GM21423 (cell line): ENCODE data around the gene ITPRID1.
"Not testable (repeated sequence)": the region's sequence is repeated elsewhere in the genome, so short reads cannot be mapped to it uniquely, and the experiment has no call there.

ENCODE experiments used
- ATAC-seq: cut with Tn5 transposase; IDR thresholded peaks from one replicate; pipeline ENCODE4 v1.9.1; 2021; ENCODE audit warnings: mild to moderate bottlenecking, moderate library complexity; ENCODE audit not compliant: unreplicated experiment

Gene ITPRID1

DNA sequence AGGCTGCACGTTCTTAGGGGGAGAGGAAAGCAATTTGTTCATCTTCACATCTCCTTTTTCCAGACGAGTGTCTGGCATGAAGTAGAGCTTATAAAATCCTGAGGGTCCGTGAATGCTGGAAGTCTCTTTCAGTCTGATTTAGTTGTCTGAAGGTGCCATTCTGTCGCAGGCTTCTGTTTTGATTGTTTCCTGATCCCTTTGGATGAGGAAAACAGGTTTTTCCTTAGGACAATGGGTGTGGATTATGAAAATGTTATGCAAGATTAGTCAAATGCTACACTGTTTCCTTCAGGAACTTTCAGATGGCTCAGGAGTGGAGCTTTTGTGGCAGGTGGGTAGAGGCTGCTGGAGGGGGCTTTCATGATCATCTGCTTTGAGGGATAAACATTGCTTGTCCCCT, at the start of gene ITPRID1:
Gene ITPRID1 (plus strand): TSS at position 301 of the 400 bp plus-strand sequence. CDS start 38,935 bp downstream, outside the sequence.
- ATAC-seq: no peak

DNA sequence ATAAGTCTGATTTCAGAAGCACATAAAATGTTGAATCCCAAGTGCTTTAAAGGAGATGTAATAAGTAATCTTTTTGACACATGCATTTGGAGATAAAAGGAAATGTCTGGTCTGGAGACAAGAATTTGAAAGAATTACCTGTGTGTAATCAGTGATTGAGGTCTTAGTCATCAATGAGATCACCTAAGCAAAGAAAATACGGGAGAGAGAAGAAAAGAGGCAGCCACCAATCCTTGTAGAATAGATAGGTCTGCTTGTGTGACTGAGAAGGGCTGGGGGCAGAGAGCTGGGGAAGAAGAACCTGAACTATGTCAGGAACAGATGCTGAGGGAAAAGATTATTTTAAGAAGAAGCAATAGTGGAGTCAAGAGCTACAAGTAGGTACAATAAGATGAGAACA, 49.3 kb upstream of the ITPRID1 start:
- ATAC-seq: no peak

DNA sequence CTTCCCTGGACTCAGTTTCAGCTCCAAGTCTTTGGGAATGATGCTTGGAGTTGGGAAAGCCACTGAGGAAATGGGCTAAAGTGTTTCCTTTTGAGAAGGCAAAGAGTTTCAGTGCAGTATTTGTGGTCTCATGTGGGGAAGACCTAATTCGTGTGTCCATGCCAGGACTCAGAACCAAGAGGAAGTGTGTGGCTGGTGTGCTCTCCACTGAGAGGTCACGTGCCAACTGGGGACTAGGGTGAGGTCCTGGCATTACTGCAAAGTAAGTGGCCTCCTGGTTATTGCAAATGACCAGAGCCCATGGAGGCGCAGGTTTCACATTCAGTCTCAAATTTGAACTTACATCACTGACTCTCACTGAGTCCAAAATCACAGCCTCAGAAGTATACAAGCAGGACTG, 48.6 kb upstream of the ITPRID1 start:
- no peak for ATAC-seq

DNA sequence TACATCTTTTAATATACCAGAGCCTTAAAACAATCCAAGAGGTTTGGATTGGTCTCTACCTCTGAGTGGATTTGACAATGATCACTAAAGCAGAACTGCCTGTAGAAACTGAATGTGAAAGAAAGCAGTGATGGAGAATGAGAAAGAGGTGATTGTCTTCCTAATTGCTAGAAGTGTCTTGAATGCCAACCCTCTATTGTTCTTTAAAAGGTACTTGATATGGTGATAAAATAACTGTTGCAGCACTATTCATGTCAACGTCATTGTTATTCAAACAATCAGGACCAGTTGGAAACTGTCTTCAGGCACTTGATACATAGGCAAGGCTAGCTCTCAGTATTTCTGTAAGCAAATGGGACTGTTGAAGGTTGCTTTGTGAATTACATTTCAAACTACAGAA, 47.9 kb upstream of the ITPRID1 start:
- ATAC-seq: no peak

DNA sequence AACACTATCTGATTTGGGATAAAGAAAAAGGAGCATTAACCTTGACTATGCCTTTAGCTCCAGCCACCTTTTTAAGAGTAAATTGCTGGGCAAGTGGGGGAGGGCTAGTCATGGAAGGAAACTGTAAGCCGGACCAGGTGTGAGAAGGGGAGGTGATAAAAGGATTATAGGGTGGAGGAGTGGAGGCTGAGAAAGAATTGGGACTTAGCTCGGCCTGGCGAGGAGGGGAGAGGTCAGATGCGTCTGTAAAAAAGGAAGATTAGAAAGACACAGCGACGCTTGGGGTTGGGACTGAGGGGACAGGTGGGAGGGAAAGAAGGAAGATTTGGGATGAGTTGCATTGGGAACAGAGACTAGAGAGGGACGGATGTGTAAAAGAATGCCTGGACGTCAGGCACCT, 43.0 kb upstream of the ITPRID1 start:
- ATAC-seq: not testable (repeated sequence)

DNA sequence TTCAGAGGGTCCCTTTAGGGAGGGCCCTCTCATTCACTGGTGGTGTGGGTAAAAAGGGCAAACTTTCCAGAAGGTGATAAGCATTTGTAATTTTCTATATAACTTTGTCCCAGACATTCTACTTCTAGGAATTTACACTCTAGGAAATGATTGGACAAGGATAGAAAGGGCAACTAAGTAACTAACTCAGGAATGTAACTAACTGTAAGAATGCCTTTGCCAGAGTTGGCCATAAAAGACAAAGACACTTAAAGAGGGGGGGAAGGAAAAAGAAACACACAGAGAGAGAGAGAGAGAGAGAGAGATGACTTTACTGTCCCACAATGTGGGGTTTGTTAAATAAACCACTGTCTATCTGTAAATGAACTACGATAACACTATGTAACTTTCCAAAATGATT, 38.5 kb upstream of the ITPRID1 start:
- no peak for ATAC-seq

DNA sequence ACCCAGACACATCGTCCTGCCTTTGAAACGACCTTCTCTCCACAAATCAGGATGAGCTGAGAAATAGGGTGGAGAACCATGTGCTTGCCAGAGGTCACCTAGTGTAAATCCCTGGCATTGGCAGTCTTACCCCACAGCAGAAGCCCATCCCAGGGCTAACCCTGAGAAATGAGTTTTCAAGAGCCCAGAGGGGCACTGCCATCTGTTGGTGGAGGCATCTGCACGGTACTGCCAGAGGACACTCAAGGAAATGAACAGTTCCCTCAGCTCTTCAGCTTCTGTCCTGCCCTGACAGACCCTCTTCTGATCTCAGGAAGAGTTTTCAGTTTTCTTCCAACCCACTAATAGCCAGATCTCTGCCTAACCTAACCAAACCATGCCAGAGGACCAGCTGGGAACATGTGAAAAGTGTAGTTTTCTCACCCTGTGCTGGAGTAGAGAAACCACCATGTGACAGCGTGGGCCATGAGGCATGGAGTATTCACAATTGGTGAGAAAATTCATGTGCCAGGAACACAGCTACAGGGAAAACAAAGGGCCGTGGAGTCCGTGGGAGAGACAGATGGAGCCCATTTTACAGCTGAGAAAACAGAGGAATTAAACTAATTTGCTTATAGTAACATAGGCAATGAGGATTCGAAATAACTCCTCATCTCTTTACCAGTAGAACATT, 37.7 kb upstream of the ITPRID1 start:
- no peak for ATAC-seq

DNA sequence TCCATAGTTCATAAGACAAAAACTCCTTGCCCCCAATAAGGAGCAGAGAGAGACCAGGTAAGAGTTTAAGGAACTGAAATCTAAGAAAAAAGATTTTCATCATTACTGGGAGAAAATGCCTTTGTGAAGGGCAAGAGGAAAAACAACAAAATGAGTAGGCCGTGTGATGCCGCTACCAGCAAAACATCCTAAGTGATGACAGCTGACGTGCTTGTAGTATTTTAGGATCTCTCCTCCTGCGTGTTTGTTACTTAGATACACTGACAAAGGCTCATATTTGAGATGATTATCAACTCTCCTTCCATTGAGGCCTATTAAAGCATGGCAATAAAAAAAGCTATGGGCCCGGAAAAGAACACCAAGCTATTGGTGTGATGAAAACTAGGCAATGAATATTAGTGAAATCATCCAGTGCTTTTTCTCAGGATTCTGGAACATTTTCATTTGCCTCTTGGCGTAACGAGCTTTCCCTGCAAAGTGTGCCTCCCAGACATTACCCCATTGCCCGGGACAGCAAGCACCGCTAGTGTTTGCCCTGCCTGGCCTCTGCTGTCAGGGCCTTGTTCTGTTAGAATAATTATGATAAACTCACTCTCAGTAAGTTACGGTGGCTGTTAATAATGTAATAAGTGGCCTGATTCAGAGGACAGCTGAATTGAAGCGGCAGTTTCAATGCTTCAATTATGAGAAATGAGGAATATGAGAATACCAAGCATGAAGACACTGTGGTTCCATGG, 36.8 kb upstream of the ITPRID1 start:
- ATAC-seq: no peak

DNA sequence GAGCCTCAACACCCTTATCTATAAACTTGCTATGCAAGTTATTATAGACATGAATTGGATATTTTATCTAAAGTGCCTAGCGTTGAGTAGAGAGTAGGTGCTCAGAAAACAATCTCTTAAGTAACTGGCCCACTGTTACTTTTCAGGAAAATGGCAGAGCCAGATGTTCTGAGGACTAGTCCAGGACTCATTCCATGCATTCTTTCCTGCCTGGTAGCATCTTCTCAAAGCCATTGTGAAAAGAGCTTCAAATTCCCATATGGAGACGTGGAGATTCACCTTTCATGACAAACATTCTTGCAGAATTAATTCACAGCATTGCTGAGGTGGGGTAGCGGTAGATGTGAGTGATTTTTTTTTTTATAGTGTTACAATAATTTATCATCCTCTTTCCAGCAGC, 35.9 kb upstream of the ITPRID1 start:
- no peak for ATAC-seq

DNA sequence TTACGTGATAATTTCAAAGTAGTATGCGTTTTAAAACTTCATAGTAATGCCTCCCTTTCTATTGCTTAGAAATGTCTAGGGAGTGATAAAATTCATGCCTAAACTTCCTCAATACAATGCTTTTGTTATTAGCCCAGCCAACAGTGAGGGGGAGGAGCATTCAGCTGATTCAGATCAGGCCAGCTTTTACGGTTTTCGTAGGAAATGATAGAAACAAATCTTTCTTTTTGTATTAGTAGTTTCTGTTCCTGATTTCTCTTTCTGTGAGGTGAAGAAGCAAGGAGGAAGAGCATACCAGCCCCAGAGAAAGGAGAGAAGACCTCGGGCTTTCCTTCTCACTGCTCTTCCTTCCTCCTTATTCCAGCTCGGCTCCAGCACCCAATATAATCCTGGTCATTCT, 35.2 kb upstream of the ITPRID1 start:
- ATAC-seq: peak; percentile 75

DNA sequence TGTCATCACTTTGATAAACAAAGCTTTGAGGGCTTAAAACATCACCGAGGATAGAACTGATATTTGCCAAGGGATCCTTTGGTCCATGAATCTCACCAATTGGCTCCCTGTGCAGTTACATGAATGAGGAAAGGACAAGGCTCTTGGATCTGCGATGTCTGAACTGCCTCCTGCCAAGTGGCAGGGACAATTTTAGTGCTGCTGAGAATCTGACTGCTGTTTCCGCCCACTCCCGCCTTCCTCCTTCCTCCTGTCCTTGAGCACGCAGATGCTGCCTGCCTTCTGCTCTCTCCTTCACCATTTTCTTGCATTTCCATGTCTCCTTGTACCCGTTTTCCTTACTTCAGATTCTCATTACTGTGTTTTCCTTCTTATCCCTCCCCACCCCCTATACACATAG, 26.8 kb upstream of the ITPRID1 start:
- no peak for ATAC-seq

DNA sequence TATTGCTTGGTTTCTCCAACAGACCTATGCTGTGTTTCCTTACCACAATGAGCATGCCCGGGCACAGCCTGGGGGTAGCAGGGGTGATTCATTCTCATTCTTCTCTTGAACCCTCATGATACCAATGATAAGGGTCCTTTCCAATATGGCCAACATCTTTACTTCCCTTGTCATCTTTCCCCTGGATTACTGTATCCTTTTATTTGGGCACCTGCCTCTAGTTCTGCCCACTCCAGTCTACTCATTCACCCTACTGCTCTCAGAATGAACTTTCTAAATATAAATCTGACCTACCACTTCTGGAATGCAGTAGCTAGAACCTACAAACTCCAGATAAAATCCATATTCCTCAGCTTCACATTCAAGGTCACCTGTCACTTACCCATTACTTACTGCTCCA, 26.4 kb upstream of the ITPRID1 start:
- ATAC-seq: no peak

DNA sequence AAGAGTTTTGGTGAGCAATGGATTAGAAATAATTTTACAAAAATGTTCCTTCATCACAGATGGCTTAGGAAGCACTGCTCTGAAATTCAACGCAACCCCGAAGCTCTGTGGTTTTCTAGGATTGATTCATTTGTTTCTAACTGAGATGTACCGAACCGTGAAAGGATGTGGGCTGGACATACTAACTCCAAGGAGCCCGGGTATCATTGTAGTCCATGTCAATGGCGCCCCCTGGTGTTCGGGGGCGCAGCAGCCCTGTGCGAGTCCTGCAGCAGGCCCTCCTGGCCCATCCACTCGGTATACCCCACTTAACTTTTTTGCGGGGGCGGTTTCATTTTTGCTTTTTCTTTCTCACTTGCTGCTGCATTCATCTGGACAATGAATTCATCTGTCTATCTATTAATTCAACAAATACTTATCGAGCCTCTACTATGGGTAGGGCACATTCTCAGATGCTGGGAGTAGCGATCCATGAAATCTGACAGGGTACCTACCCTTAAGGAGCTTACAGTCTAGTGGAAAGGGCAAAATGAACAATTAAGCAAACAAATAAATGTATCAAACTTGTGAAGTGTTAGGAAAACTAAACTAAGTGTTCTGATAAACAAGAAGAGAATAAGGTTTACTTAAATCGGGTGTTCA, 25.2 kb upstream of the ITPRID1 start:
- ATAC-seq: peak; percentile 95

DNA sequence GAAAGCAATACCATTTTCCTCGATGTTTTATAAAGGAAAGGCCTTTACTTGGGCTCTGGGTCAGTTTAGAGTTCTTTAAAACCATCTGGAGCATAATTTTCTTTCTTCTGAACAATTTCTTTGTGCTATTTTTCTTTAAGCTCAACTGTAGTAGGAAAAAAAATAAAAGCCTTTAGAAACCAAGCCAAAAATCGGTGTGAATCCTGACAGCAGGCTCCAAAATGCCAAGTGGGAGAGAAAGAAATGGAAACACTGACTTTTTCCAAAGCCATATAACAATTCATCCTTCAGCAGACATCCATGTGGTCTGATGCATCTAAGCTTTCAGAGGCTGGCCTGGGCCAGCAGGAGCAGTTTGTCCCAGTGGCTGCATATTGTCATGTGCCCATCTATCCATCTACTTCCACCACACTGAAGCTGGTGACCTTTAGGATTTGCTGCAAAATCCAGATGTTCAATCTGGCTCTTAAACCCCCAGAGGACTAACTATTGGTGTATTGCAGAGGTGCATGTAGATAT, 23.0 kb upstream of the ITPRID1 start:
- no peak for ATAC-seq

DNA sequence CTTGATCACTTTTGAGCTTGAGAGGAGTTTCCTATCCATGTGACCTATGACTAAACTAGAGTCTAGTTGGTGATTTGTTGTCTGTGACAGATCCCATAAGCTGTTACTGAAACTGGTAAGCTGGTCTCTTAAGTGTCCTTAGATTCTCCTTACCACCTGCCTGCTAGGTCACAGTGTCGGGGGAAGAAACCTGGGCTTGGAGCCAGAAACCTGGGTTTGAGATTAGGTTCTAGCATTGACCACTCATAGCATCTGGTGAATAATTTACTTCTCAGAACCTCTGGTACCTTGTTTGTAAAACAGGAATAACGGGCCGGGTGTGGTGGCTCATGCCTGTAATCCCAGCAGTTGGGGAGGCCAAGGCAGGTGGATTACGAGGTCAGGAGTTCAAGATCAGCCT, 21.8 kb upstream of the ITPRID1 start:
- no peak for ATAC-seq

DNA sequence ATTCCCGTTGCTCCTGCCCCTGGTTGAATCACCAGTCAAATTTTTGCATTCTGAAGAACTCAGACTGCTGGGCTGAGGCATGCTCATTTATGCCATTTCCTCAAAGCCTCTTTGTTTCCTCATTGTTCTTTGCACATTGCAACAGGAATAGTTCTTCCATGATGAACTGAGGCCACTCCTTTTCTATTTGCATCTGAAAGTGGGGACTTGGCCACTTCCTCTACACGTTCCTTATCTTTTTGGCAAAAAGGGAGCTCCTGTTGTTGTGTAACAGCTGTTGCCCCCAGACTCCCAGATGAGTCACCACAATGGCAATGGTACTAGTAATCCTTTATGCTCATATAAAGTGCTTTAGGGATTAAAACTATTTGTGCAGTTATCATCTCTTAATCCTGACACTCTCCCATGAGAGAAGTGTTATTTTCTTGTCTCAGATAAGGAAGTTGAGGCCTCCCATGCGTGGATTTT, 20.1 kb upstream of the ITPRID1 start:
- ATAC-seq: no peak

DNA sequence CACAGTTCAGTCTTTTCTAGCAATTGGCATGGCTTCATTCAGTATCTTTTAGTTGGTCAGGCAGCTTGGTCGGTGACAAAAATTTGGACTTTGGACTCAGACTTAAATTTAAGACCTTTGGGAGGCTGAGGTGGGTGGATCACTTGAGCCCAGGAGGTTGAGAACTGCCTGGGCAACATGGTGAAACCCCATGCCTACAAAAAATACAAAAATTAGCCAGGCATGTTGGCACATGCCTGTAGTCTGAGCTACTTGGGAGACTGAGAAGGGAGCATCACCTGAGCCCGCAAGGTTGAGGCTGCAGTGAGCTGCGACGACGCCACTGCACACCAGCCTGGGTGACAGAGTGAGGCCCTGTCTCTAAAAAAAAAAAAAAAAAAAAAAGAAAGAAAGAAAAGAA, 19.5 kb upstream of the ITPRID1 start:
- ATAC-seq: no peak

DNA sequence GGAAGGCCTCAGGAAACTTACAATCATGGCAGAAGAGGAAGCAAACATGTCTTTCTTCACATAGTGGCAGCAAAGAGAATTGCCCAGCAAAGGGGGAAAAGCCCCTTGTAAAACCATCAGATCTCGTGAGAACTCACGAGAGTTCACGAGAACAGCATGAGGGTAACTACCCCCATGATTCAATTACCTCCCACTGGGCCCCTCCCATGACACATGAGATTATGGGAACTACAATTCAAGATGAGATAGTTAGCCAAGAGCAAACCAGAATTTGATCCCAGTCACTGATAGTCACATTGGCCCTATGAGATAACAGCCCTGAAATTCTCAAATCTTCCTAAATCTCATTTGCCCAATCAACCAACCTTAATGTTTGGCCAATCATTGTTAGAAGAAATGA, 18.2 kb upstream of the ITPRID1 start:
- ATAC-seq: no peak

DNA sequence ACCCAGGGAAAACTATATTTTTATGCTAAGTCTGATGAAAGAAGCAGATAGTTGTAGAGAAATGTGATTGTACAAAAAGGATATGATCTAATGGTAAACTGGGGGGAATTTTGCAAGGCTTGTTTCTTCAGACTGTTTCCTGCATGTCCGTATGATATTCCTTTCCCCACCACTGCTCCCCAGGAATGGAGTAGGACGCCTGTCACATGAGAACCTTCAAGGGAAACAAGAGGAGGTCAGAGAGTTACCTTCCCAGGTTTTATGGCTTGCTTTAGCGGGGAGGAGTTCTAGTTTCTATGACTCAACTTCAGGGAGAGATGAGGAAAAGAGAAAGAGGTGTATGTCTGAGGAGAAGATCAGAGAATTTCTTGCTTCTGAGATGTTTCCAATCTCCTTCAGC, 16.4 kb upstream of the ITPRID1 start:
- ATAC-seq: no peak

DNA sequence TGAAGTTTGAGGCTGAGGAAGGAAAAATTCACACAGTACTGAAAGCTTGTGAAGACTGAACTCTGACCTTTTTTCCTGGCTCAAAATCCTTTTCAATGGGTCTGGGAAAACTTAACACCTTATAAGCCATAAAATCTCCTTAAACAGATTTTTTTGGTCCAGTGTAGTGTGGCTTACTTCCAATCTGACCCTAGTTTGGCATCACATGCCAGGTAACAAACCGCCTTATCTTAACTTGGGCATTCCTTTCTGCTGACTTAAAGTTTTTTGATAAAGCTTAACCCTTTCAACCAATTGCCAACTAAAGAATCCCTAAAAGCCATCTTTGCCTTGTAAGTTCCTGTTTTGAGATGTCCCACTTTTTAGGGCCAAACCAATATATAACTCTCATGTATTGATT, 13.2 kb upstream of the ITPRID1 start:
- ATAC-seq: no peak

DNA sequence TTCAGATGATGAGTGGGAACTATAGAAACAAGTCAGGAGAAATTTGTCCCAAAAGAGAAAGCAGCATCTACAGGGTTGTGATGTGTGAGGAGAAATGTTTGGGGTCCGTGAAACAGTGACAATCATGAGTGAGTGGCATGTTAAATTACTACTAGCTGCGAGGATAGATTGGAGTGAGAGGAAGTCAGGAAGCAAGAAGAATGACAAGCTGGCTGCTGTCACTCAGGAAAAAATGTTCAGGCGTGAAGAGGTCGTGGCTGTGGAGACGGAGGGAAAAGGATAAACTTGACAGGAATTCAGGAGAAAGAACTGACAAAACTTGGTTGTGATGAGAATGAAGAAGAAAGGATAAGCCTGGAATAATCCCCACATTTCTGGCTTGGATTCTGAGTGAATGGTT, 5.1 kb upstream of the ITPRID1 start:
- ATAC-seq: no peak

DNA sequence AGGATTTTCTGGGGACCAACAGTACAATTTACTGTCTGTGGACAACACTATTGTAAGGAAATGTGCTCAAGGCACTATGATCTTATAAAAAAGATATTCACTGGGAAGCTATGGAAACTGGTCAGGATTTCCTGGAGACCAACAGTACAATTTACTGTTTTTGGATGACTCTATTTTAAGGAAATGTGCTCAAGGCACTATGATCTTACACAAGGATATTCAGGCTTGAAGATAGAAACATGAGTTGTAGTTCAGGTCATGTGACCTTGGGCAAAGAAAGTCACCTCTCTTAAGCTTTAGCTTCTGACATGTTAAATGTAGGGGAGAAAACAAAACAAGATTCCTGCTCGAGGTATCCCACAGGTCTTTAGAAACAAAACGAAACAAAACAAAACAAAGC, 1.7 kb upstream of the ITPRID1 start:
- ATAC-seq: no peak
